ENCODE data around the gene FGF16. TPM values are rescaled to one million over a fixed set of nuclear protein-coding genes. Genes with fewer than 3 reads are reported as not detected.

FGF16 gene
- total and polyA plus RNA-seq, 2 of the 8 experiments (the other 6 are each of a cell fraction or from before 2014, with no cell fraction given), result 0.50 to 1.4 TPM

GRCh38 chrX:77434962-77435361 lies 12.2 kb upstream of the FGF16 start:
- H3K9me3 ChIP-seq (ENCODE audit: insufficient read depth in 2 of 2, low read depth in 1 of 2, low read length in 1 of 2), result no peaks in the 10 kb centered on the region
- no peaks in the 10 kb centered on the region for H3K4me1 ChIP-seq (replicated peaks in 1 of 4; ENCODE audit: control insufficient read depth in 3 of 4, insufficient read depth in 4 of 4, low read length in 3 of 4)
- H3K18ac ChIP-seq (ENCODE audit: extremely low read depth, low read length), result no peak overlapping the region
- H4K91ac ChIP-seq (replicated peaks; ENCODE audit: insufficient read length, low read length), result no peak overlapping the region
- no peaks in the 10 kb centered on the region for H3K36me3 ChIP-seq (ENCODE audit: control insufficient read depth in 2 of 4, insufficient read depth in 4 of 4, low read length in 3 of 4)
- DNase-seq (ENCODE audit: low read depth in 1 of 2, low spot score in 2 of 2) (no peak), FAIRE-seq (no peak)
- no peak overlapping the region for H3K14ac ChIP-seq (ENCODE audit: insufficient read length)
- no peak overlapping the region for H2AK5ac ChIP-seq (ENCODE audit: low read depth, low read length)
- no peak overlapping the region for H3K9ac ChIP-seq (replicated peaks in 1 of 4; ENCODE audit: extremely low read depth in 1 of 4, low read depth in 3 of 4, low read length in 3 of 4)
- H3K27ac ChIP-seq (ENCODE audit: low read depth, low read length), result no peak overlapping the region
- H3K23ac ChIP-seq (ENCODE audit: insufficient read length), result no peak overlapping the region
- H3K4me3 ChIP-seq (ENCODE audit: extremely low read depth in 1 of 4, insufficient read depth in 2 of 4, low read depth in 3 of 4, low read length in 4 of 4), result no peak overlapping the region
- no peak overlapping the region for H2BK12ac ChIP-seq (ENCODE audit: low read depth, low read length)
- H3K56ac ChIP-seq (replicated peaks; ENCODE audit: insufficient read length, low read depth, low read length), result no peak overlapping the region
- H2AFZ ChIP-seq (ENCODE audit: low read length), result no peak overlapping the region
- H4K20me1 ChIP-seq (replicated peaks in 1 of 2; ENCODE audit: control insufficient read depth in 1 of 2, insufficient read depth in 2 of 2, low read length in 2 of 2), result no peaks in the 10 kb centered on the region
- no peaks in the 10 kb centered on the region for H3K23me2 ChIP-seq (ENCODE audit: low read depth, low read length)
- no peak overlapping the region for H3K4ac ChIP-seq (replicated peaks; ENCODE audit: insufficient read length, low read depth, low read length)
- no peak overlapping the region for H3K4me2 ChIP-seq (ENCODE audit: insufficient read depth in 1 of 2, low read depth in 2 of 2, low read length in 2 of 2)
- no peak overlapping the region for H2BK5ac ChIP-seq (ENCODE audit: low read depth, low read length)
- no peaks in the 10 kb centered on the region for H3K27me3 ChIP-seq (replicated peaks in 1 of 4; ENCODE audit: control insufficient read depth in 3 of 4, extremely low read depth in 1 of 4, insufficient read depth in 3 of 4, low read length in 3 of 4)
- CTCF ChIA-PET (ENCODE audit: partially characterized antibody), result no interaction called here
- H2BK120ac ChIP-seq (replicated peaks; ENCODE audit: low read depth, low read length), result no peak overlapping the region
- no peak overlapping the region for H2BK15ac ChIP-seq (ENCODE audit: low read length)
- H2BK20ac ChIP-seq (ENCODE audit: low read length), result no peak overlapping the region
- H3K79me1 ChIP-seq (ENCODE audit: low read depth, low read length), result no peaks in the 10 kb centered on the region
- POLR2A ChIA-PET (ENCODE audit: partially characterized antibody), result no interaction called here
- no peak overlapping the region for H4K8ac ChIP-seq (ENCODE audit: extremely low read depth, insufficient read depth, low read length)
- WGBS, 2 experiments (ENCODE audit: extremely low coverage in 1 of 2, insufficient coverage in 1 of 2, insufficient read length in 1 of 2, insufficient replicate concordance in 2 of 2, low coverage in 1 of 2, low lambda C conversion rate in 2 of 2, missing lambda C conversion rate in 1 of 2), result 94% methylated on average over 3 of the region's 3 CpGs; no CpG with 5 or more reads in 1 of the 2 experiments
- H3K79me2 ChIP-seq (ENCODE audit: control insufficient read depth in 1 of 2, insufficient read depth in 2 of 2, low read length in 2 of 2), result no peaks in the 10 kb centered on the region
- no peak overlapping the region for H4K5ac ChIP-seq (ENCODE audit: insufficient read length, low read depth, low read length)
- TF ChIP-seq TAF1 (IDR thresholded peaks at IDR 0.05; ENCODE audit: low read depth, low read length), result no peak
- no peak for TF ChIP-seq CHD2 (IDR thresholded peaks at IDR 0.05; ENCODE audit: low read length)
- no peak for TF ChIP-seq GTF2F1 (IDR thresholded peaks at IDR 0.05; ENCODE audit: borderline replicate concordance, low read depth, low read length)
- TF ChIP-seq SRF (IDR thresholded peaks at IDR 0.05; ENCODE audit: low read depth, low read length), result no peak
- no peak for TF ChIP-seq RNF2 (IDR thresholded peaks at IDR 0.05; ENCODE audit: borderline replicate concordance, low read depth, low read length, missing control alignments, poor library complexity, severe bottlenecking)
- no peak for TF ChIP-seq BCL11A (IDR thresholded peaks at IDR 0.05; ENCODE audit: low read depth in 2 of 2, low read length in 2 of 2)
- TF ChIP-seq RBBP5 (IDR thresholded peaks at IDR 0.05; ENCODE audit: borderline replicate concordance, low read depth, low read length), result no peak
- no peak for TF ChIP-seq GABPA (IDR thresholded peaks at IDR 0.05; ENCODE audit: borderline replicate concordance, insufficient read depth, low read length)
- no peak for TF ChIP-seq EZH2 (IDR thresholded peaks at IDR 0.05; ENCODE audit: low read depth, low read length, severe bottlenecking)
- no peak for TF ChIP-seq PHF8 (conservative IDR thresholded peaks at IDR 0.05; ENCODE audit: low read depth, low read length)
- no peak for TF ChIP-seq CBX5 (IDR thresholded peaks at IDR 0.05; ENCODE audit: low read depth, low read length)
